ENCODE results near the gene PLEKHJ1.

DNA sequence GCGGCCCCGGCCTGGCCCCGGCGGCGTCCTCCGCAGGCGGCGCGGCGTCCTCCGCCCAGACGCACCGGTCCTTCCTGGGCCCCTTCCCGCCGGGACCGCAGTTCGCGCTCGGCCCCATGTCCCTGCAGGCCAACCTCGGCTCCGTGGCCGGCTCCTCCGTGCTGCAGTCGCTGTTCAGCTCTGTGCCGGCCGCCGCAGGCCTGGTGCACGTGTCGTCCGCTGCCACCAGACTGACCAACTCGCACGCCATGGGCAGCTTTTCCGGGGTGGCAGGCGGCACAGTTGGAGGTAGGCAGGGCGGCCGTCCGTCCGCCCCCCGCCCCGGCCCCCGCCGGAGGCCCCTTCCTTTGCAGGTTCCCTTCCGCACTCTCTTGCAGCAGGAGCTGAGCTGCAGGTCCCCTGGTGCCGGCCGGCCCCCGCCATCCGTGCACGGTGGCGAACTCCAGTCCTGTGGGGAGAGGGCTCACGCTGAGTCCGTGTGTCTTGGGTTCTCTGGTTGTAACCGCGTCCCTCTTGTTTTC lies 9.2 kb downstream of the PLEKHJ1 start:
- TF ChIP-seq TAF1 (IDR thresholded peaks at IDR 0.05; ENCODE audit: borderline replicate concordance, low read depth, low read length) (no peak), SIN3A (IDR thresholded peaks at IDR 0.05; ENCODE audit: borderline replicate concordance, low read depth, low read length) (no peak), FOXJ3 (CRISPR knock-in tag; IDR thresholded peaks at IDR 0.05) (no peak), POLR2AphosphoS5 (IDR thresholded peaks at IDR 0.05; ENCODE audit: low read depth, low read length) (no peak), FOSL2 (IDR thresholded peaks at IDR 0.05; ENCODE audit: borderline replicate concordance, low read depth) (no peak), RAD21 (IDR thresholded peaks at IDR 0.05; ENCODE audit: low read length) (no peak), JUND (IDR thresholded peaks at IDR 0.05) (no peak), NFIC (IDR thresholded peaks at IDR 0.05; ENCODE audit: borderline replicate concordance) (no peak), EZH2phosphoT487 (IDR thresholded peaks at IDR 0.05; ENCODE audit: borderline replicate concordance, low read depth) (no peak), TCF12 (IDR thresholded peaks at IDR 0.05) (no peak)
- TF ChIP-seq, protein P1, sequence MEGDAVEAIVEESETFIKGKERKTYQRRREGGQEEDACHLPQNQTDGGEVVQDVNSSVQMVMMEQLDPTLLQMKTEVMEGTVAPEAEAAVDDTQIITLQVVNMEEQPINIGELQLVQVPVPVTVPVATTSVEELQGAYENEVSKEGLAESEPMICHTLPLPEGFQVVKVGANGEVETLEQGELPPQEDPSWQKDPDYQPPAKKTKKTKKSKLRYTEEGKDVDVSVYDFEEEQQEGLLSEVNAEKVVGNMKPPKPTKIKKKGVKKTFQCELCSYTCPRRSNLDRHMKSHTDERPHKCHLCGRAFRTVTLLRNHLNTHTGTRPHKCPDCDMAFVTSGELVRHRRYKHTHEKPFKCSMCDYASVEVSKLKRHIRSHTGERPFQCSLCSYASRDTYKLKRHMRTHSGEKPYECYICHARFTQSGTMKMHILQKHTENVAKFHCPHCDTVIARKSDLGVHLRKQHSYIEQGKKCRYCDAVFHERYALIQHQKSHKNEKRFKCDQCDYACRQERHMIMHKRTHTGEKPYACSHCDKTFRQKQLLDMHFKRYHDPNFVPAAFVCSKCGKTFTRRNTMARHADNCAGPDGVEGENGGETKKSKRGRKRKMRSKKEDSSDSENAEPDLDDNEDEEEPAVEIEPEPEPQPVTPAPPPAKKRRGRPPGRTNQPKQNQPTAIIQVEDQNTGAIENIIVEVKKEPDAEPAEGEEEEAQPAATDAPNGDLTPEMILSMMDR (IDR thresholded peaks at IDR 0.05): no peak
- TF ChIP-seq, protein P2, sequence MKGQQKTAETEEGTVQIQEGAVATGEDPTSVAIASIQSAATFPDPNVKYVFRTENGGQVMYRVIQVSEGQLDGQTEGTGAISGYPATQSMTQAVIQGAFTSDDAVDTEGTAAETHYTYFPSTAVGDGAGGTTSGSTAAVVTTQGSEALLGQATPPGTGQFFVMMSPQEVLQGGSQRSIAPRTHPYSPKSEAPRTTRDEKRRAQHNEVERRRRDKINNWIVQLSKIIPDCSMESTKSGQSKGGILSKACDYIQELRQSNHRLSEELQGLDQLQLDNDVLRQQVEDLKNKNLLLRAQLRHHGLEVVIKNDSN (IDR thresholded peaks at IDR 0.05; ENCODE audit: borderline replicate concordance, low read depth): no peak
- TF ChIP-seq, protein P3, sequence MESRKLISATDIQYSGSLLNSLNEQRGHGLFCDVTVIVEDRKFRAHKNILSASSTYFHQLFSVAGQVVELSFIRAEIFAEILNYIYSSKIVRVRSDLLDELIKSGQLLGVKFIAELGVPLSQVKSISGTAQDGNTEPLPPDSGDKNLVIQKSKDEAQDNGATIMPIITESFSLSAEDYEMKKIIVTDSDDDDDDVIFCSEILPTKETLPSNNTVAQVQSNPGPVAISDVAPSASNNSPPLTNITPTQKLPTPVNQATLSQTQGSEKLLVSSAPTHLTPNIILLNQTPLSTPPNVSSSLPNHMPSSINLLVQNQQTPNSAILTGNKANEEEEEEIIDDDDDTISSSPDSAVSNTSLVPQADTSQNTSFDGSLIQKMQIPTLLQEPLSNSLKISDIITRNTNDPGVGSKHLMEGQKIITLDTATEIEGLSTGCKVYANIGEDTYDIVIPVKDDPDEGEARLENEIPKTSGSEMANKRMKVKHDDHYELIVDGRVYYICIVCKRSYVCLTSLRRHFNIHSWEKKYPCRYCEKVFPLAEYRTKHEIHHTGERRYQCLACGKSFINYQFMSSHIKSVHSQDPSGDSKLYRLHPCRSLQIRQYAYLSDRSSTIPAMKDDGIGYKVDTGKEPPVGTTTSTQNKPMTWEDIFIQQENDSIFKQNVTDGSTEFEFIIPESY (IDR thresholded peaks at IDR 0.05; ENCODE audit: borderline replicate concordance, low read depth): no peak
